Measurements from ENCODE around the gene CTDSP2. TPM values are rescaled to one million over a fixed set of nuclear protein-coding genes. Genes with fewer than 3 reads are reported as not detected.

CTDSP2 gene
- total and polyA plus RNA-seq, 10 of the 15 experiments (the other 5 are each of a cell fraction or from before 2014, with no cell fraction given): 17.3 to 98.2 (median 54.1) TPM

DNA sequence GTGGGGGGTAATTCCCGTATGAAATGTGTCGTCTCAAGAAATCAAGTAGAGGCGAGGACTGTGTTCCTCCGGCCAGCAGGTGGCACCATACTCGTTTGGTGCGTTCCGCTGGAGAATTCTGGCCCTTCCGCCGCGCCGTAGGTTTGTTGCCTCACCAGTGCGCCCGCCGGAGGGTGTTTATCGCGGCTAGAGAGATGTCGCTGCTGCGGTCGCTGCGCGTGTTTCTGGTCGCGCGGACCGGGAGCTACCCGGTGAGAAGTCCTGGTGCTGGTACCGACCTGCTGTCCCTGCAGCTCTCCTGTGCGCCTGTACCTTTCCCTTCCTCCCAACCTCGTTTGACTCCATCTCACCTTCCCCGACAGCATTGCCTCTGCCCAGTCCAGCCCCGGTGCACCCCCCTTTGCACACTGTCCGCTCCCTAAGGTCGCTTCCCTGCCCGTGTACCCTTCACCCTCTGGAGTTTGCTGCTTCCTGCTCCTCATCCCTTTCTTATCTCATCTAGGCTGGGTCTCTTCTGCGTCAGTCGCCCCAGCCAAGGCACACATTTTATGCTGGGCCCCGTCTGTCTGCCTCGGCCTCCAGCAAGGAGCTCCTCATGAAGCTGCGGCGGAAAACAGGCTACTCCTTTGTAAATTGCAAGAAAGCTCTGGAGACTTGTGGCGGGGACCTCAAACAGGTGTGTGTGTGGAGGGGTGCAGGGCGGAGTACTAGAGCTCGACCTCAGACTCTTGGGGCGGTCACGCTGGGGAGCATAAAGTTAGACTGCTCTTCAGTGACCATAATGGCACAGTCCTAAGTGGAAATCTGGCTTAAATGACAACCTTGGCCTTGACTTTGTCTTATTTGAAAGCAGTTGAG is 63.7 kb downstream of the CTDSP2 start, which contains the start of gene TSFM (continued):
- TF ChIP-seq, protein P1, sequence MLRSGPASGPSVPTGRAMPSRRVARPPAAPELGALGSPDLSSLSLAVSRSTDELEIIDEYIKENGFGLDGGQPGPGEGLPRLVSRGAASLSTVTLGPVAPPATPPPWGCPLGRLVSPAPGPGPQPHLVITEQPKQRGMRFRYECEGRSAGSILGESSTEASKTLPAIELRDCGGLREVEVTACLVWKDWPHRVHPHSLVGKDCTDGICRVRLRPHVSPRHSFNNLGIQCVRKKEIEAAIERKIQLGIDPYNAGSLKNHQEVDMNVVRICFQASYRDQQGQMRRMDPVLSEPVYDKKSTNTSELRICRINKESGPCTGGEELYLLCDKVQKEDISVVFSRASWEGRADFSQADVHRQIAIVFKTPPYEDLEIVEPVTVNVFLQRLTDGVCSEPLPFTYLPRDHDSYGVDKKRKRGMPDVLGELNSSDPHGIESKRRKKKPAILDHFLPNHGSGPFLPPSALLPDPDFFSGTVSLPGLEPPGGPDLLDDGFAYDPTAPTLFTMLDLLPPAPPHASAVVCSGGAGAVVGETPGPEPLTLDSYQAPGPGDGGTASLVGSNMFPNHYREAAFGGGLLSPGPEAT (IDR thresholded peaks at IDR 0.05; ENCODE audit: low read depth): peak; percentile 99
- TF ChIP-seq, protein P2, sequence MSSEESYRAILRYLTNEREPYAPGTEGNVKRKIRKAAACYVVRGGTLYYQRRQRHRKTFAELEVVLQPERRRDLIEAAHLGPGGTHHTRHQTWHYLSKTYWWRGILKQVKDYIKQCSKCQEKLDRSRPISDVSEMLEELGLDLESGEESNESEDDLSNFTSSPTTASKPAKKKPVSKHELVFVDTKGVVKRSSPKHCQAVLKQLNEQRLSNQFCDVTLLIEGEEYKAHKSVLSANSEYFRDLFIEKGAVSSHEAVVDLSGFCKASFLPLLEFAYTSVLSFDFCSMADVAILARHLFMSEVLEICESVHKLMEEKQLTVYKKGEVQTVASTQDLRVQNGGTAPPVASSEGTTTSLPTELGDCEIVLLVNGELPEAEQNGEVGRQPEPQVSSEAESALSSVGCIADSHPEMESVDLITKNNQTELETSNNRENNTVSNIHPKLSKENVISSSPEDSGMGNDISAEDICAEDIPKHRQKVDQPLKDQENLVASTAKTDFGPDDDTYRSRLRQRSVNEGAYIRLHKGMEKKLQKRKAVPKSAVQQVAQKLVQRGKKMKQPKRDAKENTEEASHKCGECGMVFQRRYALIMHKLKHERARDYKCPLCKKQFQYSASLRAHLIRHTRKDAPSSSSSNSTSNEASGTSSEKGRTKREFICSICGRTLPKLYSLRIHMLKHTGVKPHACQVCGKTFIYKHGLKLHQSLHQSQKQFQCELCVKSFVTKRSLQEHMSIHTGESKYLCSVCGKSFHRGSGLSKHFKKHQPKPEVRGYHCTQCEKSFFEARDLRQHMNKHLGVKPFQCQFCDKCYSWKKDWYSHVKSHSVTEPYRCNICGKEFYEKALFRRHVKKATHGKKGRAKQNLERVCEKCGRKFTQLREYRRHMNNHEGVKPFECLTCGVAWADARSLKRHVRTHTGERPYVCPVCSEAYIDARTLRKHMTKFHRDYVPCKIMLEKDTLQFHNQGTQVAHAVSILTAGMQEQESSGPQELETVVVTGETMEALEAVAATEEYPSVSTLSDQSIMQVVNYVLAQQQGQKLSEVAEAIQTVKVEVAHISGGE (CRISPR knock-in tag; IDR thresholded peaks at IDR 0.05): no peak
- TF ChIP-seq SMARCA5 (IDR thresholded peaks at IDR 0.05) (peak; percentile 85; the same call in 1 of the 2 replicates), HCFC1 (IDR thresholded peaks at IDR 0.05; ENCODE audit: low read length) (peak; percentile 80), STAT1 (conservative IDR thresholded peaks at IDR 0.05) (peak; percentile 77; the same call in 1 of the 2 replicates), ASH2L (IDR thresholded peaks at IDR 0.05; ENCODE audit: borderline replicate concordance, low read depth) (0 out of 2 replicates have a peak, but pooled peaks have one; percentile 25), HDAC6 (IDR thresholded peaks at IDR 0.05; ENCODE audit: unreplicated experiment) (no peak), CREB1 (IDR thresholded peaks at IDR 0.05; ENCODE audit: low read depth) (peak; percentile 98), YBX1 (IDR thresholded peaks at IDR 0.05) (no peak), BACH1 (IDR thresholded peaks at IDR 0.05; ENCODE audit: borderline replicate concordance) (peak; percentile 77), EGR1 (IDR thresholded peaks at IDR 0.05; ENCODE audit: borderline replicate concordance in 1 of 2, low read depth in 2 of 2, low read length in 2 of 2) (peak in 1 of 2 experiments; percentile 87; a peak in 2 of 3 replicates), ZNF24 (IDR thresholded peaks at IDR 0.05) (peak; percentile 43; the same call in 1 of the 2 replicates), CBFB (IDR thresholded peaks at IDR 0.05; ENCODE audit: low read depth) (peak; percentile 77; the same call in 1 of the 2 replicates), JUNB (IDR thresholded peaks at IDR 0.05) (no peak), SPI1 (IDR thresholded peaks at IDR 0.05; ENCODE audit: borderline replicate concordance, insufficient read depth, low read depth, low read length) (0 out of 2 replicates have a peak, but pooled peaks have one; percentile 1), ESRRA (IDR thresholded peaks at IDR 0.05; ENCODE audit: low read length) (no peak)
- TF ChIP-seq, protein P3, sequence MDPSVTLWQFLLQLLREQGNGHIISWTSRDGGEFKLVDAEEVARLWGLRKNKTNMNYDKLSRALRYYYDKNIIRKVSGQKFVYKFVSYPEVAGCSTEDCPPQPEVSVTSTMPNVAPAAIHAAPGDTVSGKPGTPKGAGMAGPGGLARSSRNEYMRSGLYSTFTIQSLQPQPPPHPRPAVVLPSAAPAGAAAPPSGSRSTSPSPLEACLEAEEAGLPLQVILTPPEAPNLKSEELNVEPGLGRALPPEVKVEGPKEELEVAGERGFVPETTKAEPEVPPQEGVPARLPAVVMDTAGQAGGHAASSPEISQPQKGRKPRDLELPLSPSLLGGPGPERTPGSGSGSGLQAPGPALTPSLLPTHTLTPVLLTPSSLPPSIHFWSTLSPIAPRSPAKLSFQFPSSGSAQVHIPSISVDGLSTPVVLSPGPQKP (IDR thresholded peaks at IDR 0.05; ENCODE audit: low read depth, low read length): peak; percentile 61; the same call in 1 of the 2 replicates
- TF ChIP-seq, protein P4, sequence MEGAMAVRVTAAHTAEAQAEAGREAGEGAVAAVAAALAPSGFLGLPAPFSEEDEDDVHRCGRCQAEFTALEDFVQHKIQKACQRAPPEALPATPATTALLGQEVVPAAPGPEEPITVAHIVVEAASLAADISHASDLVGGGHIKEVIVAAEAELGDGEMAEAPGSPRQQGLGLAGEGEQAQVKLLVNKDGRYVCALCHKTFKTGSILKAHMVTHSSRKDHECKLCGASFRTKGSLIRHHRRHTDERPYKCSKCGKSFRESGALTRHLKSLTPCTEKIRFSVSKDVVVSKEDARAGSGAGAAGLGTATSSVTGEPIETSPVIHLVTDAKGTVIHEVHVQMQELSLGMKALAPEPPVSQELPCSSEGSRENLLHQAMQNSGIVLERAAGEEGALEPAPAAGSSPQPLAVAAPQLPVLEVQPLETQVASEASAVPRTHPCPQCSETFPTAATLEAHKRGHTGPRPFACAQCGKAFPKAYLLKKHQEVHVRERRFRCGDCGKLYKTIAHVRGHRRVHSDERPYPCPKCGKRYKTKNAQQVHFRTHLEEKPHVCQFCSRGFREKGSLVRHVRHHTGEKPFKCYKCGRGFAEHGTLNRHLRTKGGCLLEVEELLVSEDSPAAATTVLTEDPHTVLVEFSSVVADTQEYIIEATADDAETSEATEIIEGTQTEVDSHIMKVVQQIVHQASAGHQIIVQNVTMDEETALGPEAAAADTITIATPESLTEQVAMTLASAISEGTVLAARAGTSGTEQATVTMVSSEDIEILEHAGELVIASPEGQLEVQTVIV (IDR thresholded peaks at IDR 0.05; ENCODE audit: borderline replicate concordance, partially characterized antibody): peak; percentile 61
- TF ChIP-seq, protein P5, sequence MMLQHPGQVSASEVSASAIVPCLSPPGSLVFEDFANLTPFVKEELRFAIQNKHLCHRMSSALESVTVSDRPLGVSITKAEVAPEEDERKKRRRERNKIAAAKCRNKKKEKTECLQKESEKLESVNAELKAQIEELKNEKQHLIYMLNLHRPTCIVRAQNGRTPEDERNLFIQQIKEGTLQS (IDR thresholded peaks at IDR 0.05; ENCODE audit: borderline replicate concordance, extremely low read depth, low read depth, low read length): peak; percentile 58; the same call in 1 of the 2 replicates
